HepG2 (cell line): Measurements from ENCODE around the gene CALM1. TPM values are rescaled to one million over a fixed set of nuclear protein-coding genes. Genes with fewer than 3 reads are reported as not detected.

Source experiments
- ATF6 ChIP-seq: sonication (generic); formaldehyde crosslinking; conservative IDR thresholded peaks from 2 replicates; pipeline ENCODE4 v1.4.0; 2020; ENCODE audit warnings: missing genetic modification reagents
- CENPX ChIP-seq: sonication (generic); formaldehyde crosslinking; IDR thresholded peaks from 2 replicates; pipeline ENCODE4 v1.9.0; 2021; ENCODE audit warnings: mild to moderate bottlenecking, missing genetic modification reagents, moderate library complexity
- CTCF ChIP-seq: sonication (generic); formaldehyde crosslinking; IDR thresholded peaks from 2 replicates; pipeline ENCODE4 v1.5.0; 2020; ENCODE audit warnings: mild to moderate bottlenecking, missing genetic modification reagents, moderate library complexity
- GRHL1 ChIP-seq: sonication (generic); formaldehyde crosslinking; conservative IDR thresholded peaks from 2 replicates; pipeline ENCODE4 v1.8.0; 2022; ENCODE audit warnings: missing genetic modification reagents
- HOXD1 ChIP-seq: sonication (generic); formaldehyde crosslinking; IDR thresholded peaks from 2 replicates; pipeline ENCODE4 v1.5.0; 2020; ENCODE audit warnings: missing genetic modification reagents
- IKZF5 ChIP-seq: IDR thresholded peaks from 2 replicates; pipeline ENCODE4 v1.6.1; 2018; ENCODE audit warnings: missing genetic modification reagents, mild to moderate bottlenecking, missing compliant biosample characterization
- KDM5B ChIP-seq: sonication (generic); formaldehyde crosslinking; IDR thresholded peaks from 2 replicates; pipeline ENCODE4 v1.4.0; 2020; ENCODE audit warnings: missing genetic modification reagents, mild to moderate bottlenecking, borderline replicate concordance
- MAFF ChIP-seq: IDR thresholded peaks from 2 replicates; pipeline ENCODE4 v1.6.1; 2011; ENCODE audit warnings: low read depth, low read length, improper control_type of control experiment
- MATR3 ChIP-seq: sonication (generic); formaldehyde crosslinking; IDR thresholded peaks from 2 replicates; pipeline ENCODE4 v1.4.0; 2020; ENCODE audit warnings: missing genetic modification reagents
- RXRA ChIP-seq: sonication (generic); formaldehyde crosslinking; IDR thresholded peaks from 2 replicates; pipeline ENCODE4 v1.5.1; 2020; ENCODE audit warnings: missing genetic modification reagents
- SIN3A ChIP-seq: IDR thresholded peaks from 2 replicates; pipeline ENCODE4 v1.6.1; 2011; ENCODE audit warnings: low read depth, mild to moderate bottlenecking, control low read depth, low read length, borderline replicate concordance
- SKIL ChIP-seq: sonication (generic); formaldehyde crosslinking; IDR thresholded peaks from 2 replicates; pipeline ENCODE4 v1.8.0; 2022; ENCODE audit warnings: missing genetic modification reagents, mild to moderate bottlenecking, moderate library complexity, borderline replicate concordance
- TARDBP ChIP-seq: sonication (generic); formaldehyde crosslinking; IDR thresholded peaks from 2 replicates; pipeline ENCODE4 v1.8.0; 2022; ENCODE audit warnings: mild to moderate bottlenecking, missing genetic modification reagents
- TBX3 ChIP-seq: fragments of 450-650 bp; IDR thresholded peaks from 2 replicates; pipeline ENCODE4 v1.6.1; 2017; ENCODE audit warnings: antibody characterized with exemption, mild to moderate bottlenecking, inconsistent platforms, borderline replicate concordance
- ZC3H4 ChIP-seq: sonication (generic); formaldehyde crosslinking; IDR thresholded peaks from 2 replicates; pipeline ENCODE4 v1.4.0; 2020; ENCODE audit warnings: missing genetic modification reagents, borderline replicate concordance
- ZMYM3 ChIP-seq: sonication (generic); formaldehyde crosslinking; IDR thresholded peaks from 2 replicates; pipeline ENCODE4 v1.5.1; 2020; ENCODE audit warnings: mild to moderate bottlenecking, missing genetic modification reagents
- ZNF543 ChIP-seq: sonication (generic); formaldehyde crosslinking; IDR thresholded peaks from 2 replicates; pipeline ENCODE4 v1.4.0; 2020; ENCODE audit warnings: mild to moderate bottlenecking, missing genetic modification reagents
- ZNF75D ChIP-seq: sonication (generic); formaldehyde crosslinking; IDR thresholded peaks from 2 replicates; pipeline ENCODE4 v1.8.1; 2023; ENCODE audit warnings: missing genetic modification reagents, mild to moderate bottlenecking, borderline replicate concordance
- ZNF883 ChIP-seq: sonication (generic); formaldehyde crosslinking; IDR thresholded peaks from 2 replicates; pipeline ENCODE4 v1.5.1; 2020; ENCODE audit warnings: mild to moderate bottlenecking, missing genetic modification reagents; ENCODE audit errors: not compliant biosample characterization
- ZNF891 ChIP-seq: sonication (generic); formaldehyde crosslinking; IDR thresholded peaks from 2 replicates; pipeline ENCODE4 v1.5.0; 2020; ENCODE audit warnings: mild to moderate bottlenecking, missing genetic modification reagents
- polyA plus RNA-seq, 8 experiments: library from polyadenylated mRNA; depleted of rRNA in 3 of 8; stranded (reverse) in 7 of 8; unstranded in 1 of 8; fragments of >200 nt; fragmentation: Illumina TruSeq in 4 of 8; extraction: Trizol in 4 of 8; gene quantifications; 2 replicates each; pipeline versions ENCODE4 v1.2.1 to v1.2.3, GENCODE V29; 2011 to 2016; ENCODE audit warnings: low read depth in 4 of 8, missing spikeins in 1 of 8, mixed read lengths in 1 of 8; ENCODE audit not compliant: insufficient read depth in 1 of 8
- total RNA-seq, 5 experiments: library from RNA; depleted of rRNA; stranded (reverse); fragments of >200 nt; fragmentation: Illumina TruSeq; extraction: Trizol; gene quantifications; 2 replicates each; pipeline ENCODE4 v1.2.3, GENCODE V29; 2016; ENCODE audit warnings: low read depth in 1 of 5

CALM1 gene
- total and polyA plus RNA-seq, 2 of the 13 experiments (the other 11 are each of a cell fraction or from before 2014, with no cell fraction given): 110 to 238 TPM

- no peak for TF ChIP-seq GRHL1 (CRISPR knock-in tag)
- TF ChIP-seq ZNF75D (CRISPR knock-in tag): no peak
- no peak for TF ChIP-seq HOXD1 (CRISPR knock-in tag)
- TF ChIP-seq CENPX (CRISPR knock-in tag): no peak
- no peak for TF ChIP-seq IKZF5
- TF ChIP-seq ZMYM3: no peak
- no peak for TF ChIP-seq ZC3H4 (CRISPR knock-in tag)
- no peak for TF ChIP-seq RXRA (CRISPR knock-in tag)
- TF ChIP-seq ZNF543 (CRISPR knock-in tag): no peak
- no peak; the same call in 1 of the 2 replicates for TF ChIP-seq SIN3A
- TF ChIP-seq ZNF891 (CRISPR knock-in tag): no peak
- TF ChIP-seq ZNF883 (CRISPR knock-in tag): no peak
- TF ChIP-seq ATF6 (CRISPR knock-in tag): no peak
- TF ChIP-seq TBX3: no peak
- no peak for TF ChIP-seq MAFF
- TF ChIP-seq CTCF (CRISPR knock-in tag): no peak
- no peak for TF ChIP-seq SKIL (CRISPR knock-in tag)
- TF ChIP-seq KDM5B (CRISPR knock-in tag): no peak
- TF ChIP-seq MATR3 (CRISPR knock-in tag): no peak
- no peak for TF ChIP-seq TARDBP
These were observed 1.5 kb downstream of the CALM1 start (continued) for GRCh38 chr14:90398315-90398839.
